Nephron progenitor cell (in vitro differentiated cells): ENCODE results near the gene TRIO.

Experiments
- DNase-seq: peaks from one replicate; pipeline ENCODE4 v3.0.0; 2021
- H3K27ac Mint-ChIP-seq: 2 replicates; pipeline ENCODE4 v1.8.0; 2021; ENCODE audit warnings: mild to moderate bottlenecking, moderate library complexity, mixed read lengths
- H3K27me3 Mint-ChIP-seq: 2 replicates; pipeline ENCODE4 v1.8.0; 2021; ENCODE audit warnings: mild to moderate bottlenecking, low read depth, mixed read lengths; ENCODE audit not compliant: poor library complexity
- H3K36me3 Mint-ChIP-seq: 2 replicates; pipeline ENCODE4 v1.8.0; 2021; ENCODE audit warnings: low read depth, mixed read lengths
- H3K4me1 Mint-ChIP-seq: 2 replicates; pipeline ENCODE4 v1.8.0; 2021; ENCODE audit warnings: mixed read lengths
- H3K4me3 Mint-ChIP-seq: 2 replicates; pipeline ENCODE4 v1.8.0; 2021; ENCODE audit warnings: mild to moderate bottlenecking, moderate library complexity, mixed read lengths
- H3K9me3 Mint-ChIP-seq: 2 replicates; pipeline ENCODE4 v1.8.0; 2021; ENCODE audit warnings: mild to moderate bottlenecking, moderate library complexity, mixed read lengths
- CTCF ChIP-seq: fragments of 200-600 bp; sonication (generic); IDR thresholded peaks from 2 replicates; pipeline ENCODE4 v1.5.0; 2021; ENCODE audit warnings: antibody characterized with exemption

Gene TRIO

GRCh38 chr5:14507156-14507941 is 364.2 kb downstream of the TRIO start:
- Mint-ChIP-seq H3K4me1 (peaks cover 27% of the 10 kb centered on the region), H3K9me3 (no peaks in the 10 kb centered on the region), H3K27ac (peak overlapping the region; percentile 78), H3K36me3 (peaks cover 50% of the 10 kb centered on the region), H3K4me3 (no peak overlapping the region), H3K27me3 (peaks cover 2% of the 10 kb centered on the region)
- DNase-seq: no peak
- no peak for TF ChIP-seq CTCF

GRCh38 chr5:14508046-14508445 is 364.9 kb downstream of the TRIO start:
- DNase-seq: no peak
- H3K27me3 Mint-ChIP-seq: peaks cover 5% of the 10 kb centered on the region
- H3K36me3 Mint-ChIP-seq: peaks cover 49% of the 10 kb centered on the region
- peak overlapping the region; percentile 78 for H3K27ac Mint-ChIP-seq
- H3K4me3 Mint-ChIP-seq: no peak overlapping the region
- no peak for TF ChIP-seq CTCF
- peaks cover 27% of the 10 kb centered on the region for H3K4me1 Mint-ChIP-seq
- H3K9me3 Mint-ChIP-seq: peaks cover 4% of the 10 kb centered on the region

- Mint-ChIP-seq H3K36me3 (peaks cover 41% of the 10 kb centered on the region), H3K4me3 (no peak overlapping the region), H3K4me1 (peaks cover 16% of the 10 kb centered on the region), H3K27ac (peak overlapping the region; percentile 48), H3K27me3 (peaks cover 3% of the 10 kb centered on the region), H3K9me3 (peaks cover 6% of the 10 kb centered on the region)
- TF ChIP-seq CTCF: no peak
- DNase-seq: no peak
Observed at GRCh38 chr5:14509556-14509955, 366.4 kb downstream of the TRIO start.

GRCh38 chr5:14510156-14510734 is 367.1 kb downstream of the TRIO start:
- no peak for DNase-seq
- H3K36me3 Mint-ChIP-seq: peaks cover 36% of the 10 kb centered on the region
- H3K4me1 Mint-ChIP-seq: peaks cover 14% of the 10 kb centered on the region
- TF ChIP-seq CTCF: no peak
- H3K27ac Mint-ChIP-seq: peak overlapping the region; percentile 86
- H3K9me3 Mint-ChIP-seq: peaks cover 8% of the 10 kb centered on the region
- no peak overlapping the region for H3K4me3 Mint-ChIP-seq
- peaks cover 3% of the 10 kb centered on the region for H3K27me3 Mint-ChIP-seq

GRCh38 chr5:14510880-14511279 is 367.7 kb downstream of the TRIO start:
- TF ChIP-seq CTCF: no peak
- DNase-seq: no peak
- Mint-ChIP-seq H3K4me3 (no peak overlapping the region), H3K9me3 (peaks cover 12% of the 10 kb centered on the region), H3K36me3 (peaks cover 36% of the 10 kb centered on the region), H3K4me1 (peaks cover 9% of the 10 kb centered on the region), H3K27ac (peak overlapping the region; percentile 86), H3K27me3 (peaks cover 3% of the 10 kb centered on the region)
